Activated CD8-positive, alpha-beta T cell treated with anti-CD3 and anti-CD28 coated beads, Interleukin-2, amount 10 ng/mL, durations not matched to agents 7 days and 5 days (primary cell): Measurements from ENCODE around the gene GOLGA8B. TPM values are rescaled to one million over a fixed set of nuclear protein-coding genes. Genes with fewer than 3 reads are reported as not detected.
"Not testable (repeated sequence)": the region's sequence is repeated elsewhere in the genome, so short reads cannot be mapped to it uniquely, and the experiment has no call there.

Experiments
- ATAC-seq: fragments of 150-1000 bp; cut with Tn5 transposase; one replicate; pipeline ENCODE4 v1.10.0; 2021; ENCODE audit warnings: moderate library complexity
- CTCF ChIA-PET: fragments of 350-600 bp; sonication (Branson Sonifier 250); formaldehyde crosslinking; loops from one replicate; lab custom pipeline; 2021; ENCODE audit warnings: antibody characterized with exemption; lab: Charles Lee
- POLR2A ChIA-PET: fragments of 350-600 bp; sonication (Branson Sonifier 250); formaldehyde crosslinking; loops from one replicate; lab custom pipeline; 2021; ENCODE audit warnings: antibody characterized with exemption; lab: Charles Lee
- DNase-seq: peaks from one replicate; pipeline ENCODE4 v3.0.0-alpha.2; 2020
- H3K27ac Mint-ChIP-seq: one replicate; pipeline ENCODE4 v1.8.0; 2021; ENCODE audit warnings: mild to moderate bottlenecking, mixed read lengths
- H3K27me3 Mint-ChIP-seq: one replicate; pipeline ENCODE4 v1.8.0; 2021; ENCODE audit warnings: low read depth, mixed read lengths
- H3K36me3 Mint-ChIP-seq: one replicate; pipeline ENCODE4 v1.8.0; 2021; ENCODE audit warnings: low read depth, mixed read lengths
- H3K4me1 Mint-ChIP-seq: one replicate; pipeline ENCODE4 v1.8.0; 2021; ENCODE audit warnings: low read depth, mixed read lengths
- H3K4me3 Mint-ChIP-seq: one replicate; pipeline ENCODE4 v1.8.0; 2021; ENCODE audit warnings: mild to moderate bottlenecking, mixed read lengths
- H3K9me3 Mint-ChIP-seq: one replicate; pipeline ENCODE4 v1.8.0; 2022; ENCODE audit warnings: mixed read lengths; ENCODE audit not compliant: insufficient read depth
- total RNA-seq, 2 experiments: library from RNA; stranded (reverse); gene quantifications; one replicate each; pipeline ENCODE4 v1.2.3, GENCODE V29; 2021

The GOLGA8B gene
- total RNA-seq, 2 experiments from 2014 or later: 189 to 191 TPM

DNA sequence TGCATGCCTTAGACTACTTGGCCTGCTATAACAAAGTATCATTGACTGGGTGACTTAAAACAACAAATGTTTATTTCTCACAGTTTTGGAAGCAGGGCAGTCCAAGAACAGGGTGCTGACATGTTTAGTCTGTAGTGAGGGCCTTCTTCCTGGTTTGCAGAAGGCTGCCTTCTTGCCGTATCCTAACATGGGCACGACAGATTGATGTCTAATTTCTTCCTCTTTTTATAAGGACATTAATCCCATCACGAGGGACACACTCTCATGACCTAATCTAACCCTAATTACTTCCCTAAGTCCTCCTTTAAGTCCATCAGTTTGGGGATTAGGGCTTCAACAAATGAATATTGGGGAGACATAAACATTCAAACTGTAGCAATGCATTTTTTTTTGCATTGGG is 10.9 kb upstream of the GOLGA8B start:
- ATAC-seq: no peak
- no peaks in the 10 kb centered on the region for H3K36me3 Mint-ChIP-seq
- ChIA-PET POLR2A (no interaction called here), CTCF (no interaction called here)
- DNase-seq: no peak
- H3K27me3 Mint-ChIP-seq: peaks cover 25% of the 10 kb centered on the region
- H3K9me3 Mint-ChIP-seq: no peaks in the 10 kb centered on the region
- no peak overlapping the region for H3K27ac Mint-ChIP-seq
- no peak overlapping the region for H3K4me3 Mint-ChIP-seq
- no peaks in the 10 kb centered on the region for H3K4me1 Mint-ChIP-seq

DNA sequence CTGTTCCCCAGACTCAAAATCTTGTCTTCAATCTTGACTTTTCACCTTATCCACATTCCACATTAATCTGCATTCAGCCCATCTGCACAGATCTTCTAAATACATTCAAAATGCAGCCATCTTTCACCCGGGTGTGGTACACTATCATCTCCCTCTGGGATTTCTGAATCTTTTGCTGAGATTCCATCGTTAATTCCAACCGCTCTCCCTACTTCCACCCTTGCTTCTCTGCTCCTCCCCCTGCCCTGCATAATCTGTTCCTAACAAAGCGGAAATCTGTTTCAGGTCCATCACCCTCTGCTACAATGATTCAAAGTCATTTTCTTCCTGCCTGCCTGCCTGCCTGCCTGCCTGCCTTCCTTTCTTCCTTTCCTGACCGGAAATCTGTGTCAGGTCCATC is 7.9 kb upstream of the GOLGA8B start:
- POLR2A ChIA-PET: no interaction called here
- ATAC-seq (no peak), DNase-seq (no peak)
- Mint-ChIP-seq H3K4me1 (peaks cover 7% of the 10 kb centered on the region), H3K9me3 (no peaks in the 10 kb centered on the region), H3K27me3 (peaks cover 22% of the 10 kb centered on the region), H3K36me3 (no peaks in the 10 kb centered on the region), H3K4me3 (no peak overlapping the region), H3K27ac (no peak overlapping the region)
- CTCF ChIA-PET: interaction anchor here (1.3 kb wide), 1 partner anchor 18 kb away, joined by 3 read pairs; no protein-coding TSS in a partner anchor

DNA sequence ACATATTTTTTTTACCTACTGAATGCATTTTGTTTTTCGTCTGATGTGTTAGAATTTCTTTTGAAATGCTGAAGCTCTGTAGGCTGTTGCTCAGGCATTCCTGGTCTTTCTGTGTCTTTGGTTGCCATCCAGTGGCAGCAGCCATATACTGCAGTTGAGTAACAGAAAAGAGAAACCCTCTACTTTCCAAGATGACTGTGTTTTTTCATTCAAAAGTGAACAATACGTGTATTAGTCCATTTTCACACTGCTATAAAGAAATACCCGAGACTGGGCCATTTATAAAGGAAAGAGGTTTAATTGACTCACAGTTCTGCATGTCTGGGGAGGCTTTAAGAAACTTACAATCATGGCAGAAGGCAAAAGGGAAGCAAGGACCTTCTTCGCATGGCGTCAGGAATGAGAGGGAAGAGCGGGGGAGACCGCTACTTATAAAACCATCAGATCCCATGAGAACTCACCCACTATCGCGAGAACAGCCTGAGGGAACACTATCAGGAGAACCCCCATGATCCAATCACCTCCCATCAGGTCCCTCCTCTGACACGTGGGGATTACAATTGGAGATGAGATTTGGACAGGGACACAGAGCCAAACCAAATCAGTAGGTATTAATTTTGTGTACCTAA is 4.7 kb upstream of the GOLGA8B start:
- Mint-ChIP-seq H3K4me1 (peaks cover 24% of the 10 kb centered on the region), H3K4me3 (peak overlapping the region; percentile 73), H3K27ac (peak overlapping the region; percentile 22), H3K36me3 (peaks cover 2% of the 10 kb centered on the region), H3K27me3 (peaks cover 26% of the 10 kb centered on the region), H3K9me3 (no peaks in the 10 kb centered on the region)
- ATAC-seq (no peak), DNase-seq (peak; percentile 79)
- ChIA-PET POLR2A (interaction anchor here (1.2 kb wide), 1 partner anchor 221 kb away, joined by 3 read pairs; the partner anchor contains the start of gene LPCAT4), CTCF (interaction anchor here (0.8 to 2.2 kb wide), 20 partner anchors 9 to 527 kb away, joined by 3 to 19 read pairs (median 4); partner anchors contain the start of genes GOLGA8A, LPCAT4, NOP10 and NUTM1)

- H3K9me3 Mint-ChIP-seq, H3K36me3 Mint-ChIP-seq, H3K4me3 Mint-ChIP-seq, DNase-seq, H3K27ac Mint-ChIP-seq, ATAC-seq: not testable (repeated sequence)
- H3K27me3 Mint-ChIP-seq: peaks cover 18% of the 10 kb centered on the region
- POLR2A ChIA-PET: interaction anchor here (0.6 kb wide), 1 partner anchor 218 kb away, joined by 3 read pairs; no protein-coding TSS in a partner anchor
- CTCF ChIA-PET: interaction anchor here (1.6 kb wide), 1 partner anchor 218 kb away, joined by 4 read pairs; the partner anchor contains the start of gene LPCAT4
- H3K4me1 Mint-ChIP-seq: peaks cover 37% of the 10 kb centered on the region
Measured at GRCh38 chr15:34585966-34586365, 2.5 kb upstream of the GOLGA8B start.

GRCh38 chr15:34584996-34585395 is 1.5 kb upstream of the GOLGA8B start:
- Mint-ChIP-seq H3K27ac (no peak overlapping the region), H3K9me3 (no peaks in the 10 kb centered on the region), H3K36me3 (peaks cover 10% of the 10 kb centered on the region), H3K4me3 (no peak overlapping the region), H3K4me1 (peaks cover 40% of the 10 kb centered on the region), H3K27me3 (peaks cover 13% of the 10 kb centered on the region)
- no peak for DNase-seq
- POLR2A ChIA-PET: no interaction called here
- CTCF ChIA-PET: interaction anchor here (1.6 kb wide), 1 partner anchor 217 kb away, joined by 4 read pairs; the partner anchor contains the start of gene LPCAT4
- ATAC-seq: no peak

DNA sequence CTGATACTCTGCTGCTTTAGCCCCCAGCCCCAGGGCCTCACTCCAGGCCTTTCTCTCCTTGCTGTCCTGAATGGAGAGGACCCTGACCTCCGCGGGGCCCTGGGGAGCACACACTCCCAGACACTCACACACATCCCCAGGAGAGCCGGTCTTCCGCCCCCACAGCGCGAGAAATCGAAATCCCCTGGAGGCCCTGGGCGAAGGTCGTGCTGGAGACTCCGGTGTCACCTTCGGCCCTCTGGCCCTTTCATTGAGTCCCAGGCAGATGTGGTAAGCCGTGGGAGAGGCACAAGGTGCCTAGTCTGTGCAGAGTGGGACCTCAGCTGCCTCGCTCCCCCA is 848 bp upstream of the GOLGA8B start:
- ChIA-PET CTCF (interaction anchor here (1.5 to 1.6 kb wide), 2 partner anchors 217 to 241 kb away, joined by 4 read pairs; partner anchors contain the start of genes LPCAT4, NOP10 and NUTM1), POLR2A (interaction anchor here (0.7 to 1.8 kb wide), 5 partner anchors 10 to 848 kb away, joined by 3 to 5 read pairs (median 4); partner anchors contain the start of genes SLC12A6 and ZNF770)
- H3K4me3 Mint-ChIP-seq: peak overlapping the region; percentile 84

GRCh38 chr15:34582461-34583371 is 735 bp downstream of the GOLGA8B start:
- peak; percentile 58 for ATAC-seq
- DNase-seq: peak; percentile 53
- Mint-ChIP-seq H3K4me1 (peaks cover 54% of the 10 kb centered on the region), H3K9me3 (no peaks in the 10 kb centered on the region), H3K27ac (peak overlapping the region; percentile 91), H3K36me3 (peaks cover 25% of the 10 kb centered on the region), H3K27me3 (peaks cover 3% of the 10 kb centered on the region), H3K4me3 (peak overlapping the region; percentile 95)
- POLR2A ChIA-PET: interaction anchor here (0.6 to 2.1 kb wide), 5 partner anchors 70 to 405 kb away, joined by 3 to 9 read pairs (median 4); partner anchors contain the start of genes LPCAT4, SLC12A6 and ZNF770
- CTCF ChIA-PET: interaction anchor here (0.9 to 1.5 kb wide), 3 partner anchors 67 to 373 kb away, joined by 3 to 4 read pairs (median 3); partner anchors contain the start of genes NOP10 and NUTM1

More for the DNA sequence above, 848 bp upstream of the GOLGA8B start:
- H3K27ac Mint-ChIP-seq: peak overlapping the region; percentile 92
- peaks cover 8% of the 10 kb centered on the region for H3K27me3 Mint-ChIP-seq
- ATAC-seq (no peak), DNase-seq (no peak)
- H3K4me1 Mint-ChIP-seq: peaks cover 46% of the 10 kb centered on the region
- H3K9me3 Mint-ChIP-seq: no peaks in the 10 kb centered on the region
- H3K36me3 Mint-ChIP-seq: peaks cover 14% of the 10 kb centered on the region

GRCh38 chr15:34581687-34582460 is 1.6 kb downstream of the GOLGA8B start:
- peak overlapping the region; percentile 95 for H3K4me3 Mint-ChIP-seq
- H3K4me1 Mint-ChIP-seq: peaks cover 59% of the 10 kb centered on the region
- H3K9me3 Mint-ChIP-seq, DNase-seq, H3K27me3 Mint-ChIP-seq, ATAC-seq: not testable (repeated sequence)
- CTCF ChIA-PET: interaction anchor here (0.6 to 0.9 kb wide), 2 partner anchors 373 to 521 kb away, joined by 3 read pairs; no protein-coding TSS in a partner anchor
- H3K36me3 Mint-ChIP-seq: peaks cover 25% of the 10 kb centered on the region
- POLR2A ChIA-PET: interaction anchor here (2.1 kb wide), 1 partner anchor 215 kb away, joined by 9 read pairs; the partner anchor contains the start of gene LPCAT4
- H3K27ac Mint-ChIP-seq: peak overlapping the region; percentile 91

- H3K4me3 Mint-ChIP-seq: peak overlapping the region; percentile 95
- ATAC-seq: no peak
- no peak overlapping the region for H3K27ac Mint-ChIP-seq
- DNase-seq: no peak
- H3K27me3 Mint-ChIP-seq: peaks cover 3% of the 10 kb centered on the region
- POLR2A ChIA-PET: no interaction called here
- H3K4me1 Mint-ChIP-seq: peaks cover 64% of the 10 kb centered on the region
- CTCF ChIA-PET: no interaction called here
- peaks cover 25% of the 10 kb centered on the region for H3K36me3 Mint-ChIP-seq
- H3K9me3 Mint-ChIP-seq: no peaks in the 10 kb centered on the region
Measured at GRCh38 chr15:34581043-34581365, 2.4 kb downstream of the GOLGA8B start.

DNA sequence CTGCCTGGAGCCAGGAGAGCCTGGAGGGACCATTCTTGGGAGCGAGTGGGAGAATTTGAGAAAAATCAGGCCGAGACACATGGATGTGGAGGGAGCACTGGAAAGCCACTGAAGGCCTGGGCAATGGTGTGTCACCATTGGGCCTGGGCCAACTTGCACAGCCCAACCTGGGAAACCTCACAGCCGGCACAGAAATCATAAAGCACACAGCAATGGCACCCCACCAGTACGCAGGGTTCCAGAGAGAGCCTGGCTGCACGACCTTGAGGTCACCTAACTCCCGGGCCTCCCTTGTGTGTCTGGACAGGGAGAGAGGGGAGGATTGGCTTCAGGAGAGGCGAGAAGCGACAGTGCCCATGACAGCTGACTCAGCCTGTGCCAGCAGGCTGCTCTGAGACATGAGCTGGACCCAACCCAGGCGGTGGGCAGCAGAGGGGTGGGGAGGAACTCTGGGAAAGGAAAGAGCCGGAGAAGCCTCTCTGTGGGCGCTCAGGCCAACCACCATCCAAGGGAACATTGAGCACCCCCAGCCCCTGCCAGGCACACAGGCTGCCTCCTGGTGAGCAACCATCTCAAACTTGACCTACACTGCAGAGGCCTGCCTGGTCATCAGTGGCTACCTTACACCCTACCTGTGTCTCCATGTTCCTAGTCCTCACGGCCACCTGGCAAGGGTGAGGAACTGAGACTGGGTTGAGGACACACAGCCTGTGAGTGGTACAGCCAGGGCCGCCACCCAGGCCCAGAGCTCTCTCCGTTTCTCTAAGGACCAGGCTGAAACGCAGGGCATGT is 3.0 kb downstream of the GOLGA8B start:
- H3K9me3 Mint-ChIP-seq, ATAC-seq, H3K27me3 Mint-ChIP-seq, POLR2A ChIA-PET, DNase-seq, H3K4me3 Mint-ChIP-seq, H3K27ac Mint-ChIP-seq, CTCF ChIA-PET: not testable (repeated sequence)
- peaks cover 64% of the 10 kb centered on the region for H3K4me1 Mint-ChIP-seq
- peaks cover 27% of the 10 kb centered on the region for H3K36me3 Mint-ChIP-seq
